AG20443 (cell line): ENCODE results near the gene CCDC183.
"Not testable (repeated sequence)": the region's sequence is repeated elsewhere in the genome, so short reads cannot be mapped to it uniquely, and the experiment has no call there.

Experiments
- DNase-seq: peaks from one replicate; pipeline ENCODE4 v3.0.0; 2012; ENCODE audit warnings: low spot score, mixed read lengths

The CCDC183 gene

DNA sequence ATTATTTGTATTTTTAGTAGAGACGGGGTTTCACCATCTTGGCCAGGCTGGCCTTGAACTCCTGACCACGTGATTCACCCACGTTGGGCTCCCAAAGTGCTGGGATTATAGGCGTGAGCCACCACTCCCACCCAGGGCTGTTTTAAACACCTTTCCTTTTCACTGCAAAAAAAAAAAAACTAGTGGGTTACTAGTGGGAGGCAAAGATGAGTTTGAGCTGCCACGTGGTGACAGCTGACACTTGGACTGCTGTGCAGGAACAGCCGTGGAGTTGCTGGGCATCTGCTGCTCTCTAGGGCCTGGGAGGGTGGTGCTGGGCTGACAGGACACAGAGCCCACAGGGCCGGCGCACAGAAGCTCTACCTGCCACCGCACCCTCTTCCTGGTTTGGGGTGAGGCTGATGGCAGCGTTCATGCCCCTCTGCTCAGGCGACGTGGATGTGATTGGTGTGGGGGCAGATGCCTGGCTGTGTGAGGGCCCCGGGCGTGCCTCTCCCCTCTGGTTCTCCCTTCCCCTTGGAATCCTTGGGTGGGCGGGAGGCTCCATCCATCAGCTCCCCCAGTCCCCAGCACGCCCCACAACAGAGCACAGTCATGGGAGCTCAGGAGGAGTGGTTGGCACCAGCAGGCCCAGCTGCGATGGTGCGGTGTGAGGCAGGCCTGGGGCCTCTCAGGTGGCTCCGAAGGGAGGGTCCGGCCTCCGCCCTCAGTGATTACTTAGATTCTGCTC lies 28.5 kb downstream of the CCDC183 start:
- DNase-seq: no peak

GRCh38 chr9:136825295-136826187 lies 29.4 kb downstream of the CCDC183 start:
- no peak for DNase-seq

- no peak for DNase-seq
Observed at GRCh38 chr9:136826188-136826541, 30.0 kb downstream of the CCDC183 start.

GRCh38 chr9:136826703-136827582 lies 30.8 kb downstream of the CCDC183 start:
- DNase-seq: no peak

GRCh38 chr9:136827794-136828473 lies 31.8 kb downstream of the CCDC183 start:
- no peak for DNase-seq

- DNase-seq: no peak
Observed at GRCh38 chr9:136828474-136829140, 32.5 kb downstream of the CCDC183 start.

DNA sequence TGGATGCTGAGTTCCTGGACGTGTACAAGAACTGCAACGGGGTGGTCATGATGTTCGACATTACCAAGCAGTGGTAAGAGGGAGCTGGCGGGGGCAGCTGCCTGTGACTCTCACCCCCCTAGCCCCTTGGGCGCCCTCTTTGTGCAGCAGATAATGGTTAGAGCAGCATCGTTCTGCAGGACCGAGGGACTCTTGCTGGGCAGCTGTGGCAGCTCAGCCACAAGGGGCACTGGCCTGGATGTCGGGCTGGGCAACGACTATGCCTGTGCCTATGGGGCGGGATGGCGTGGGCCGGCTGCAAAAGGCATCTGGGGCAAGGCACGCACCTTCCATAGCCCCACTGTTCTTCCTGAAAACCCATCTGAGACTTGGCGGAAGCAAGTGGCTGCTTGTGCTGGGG lies 33.3 kb downstream of the CCDC183 start:
- DNase-seq: no peak

GRCh38 chr9:136829981-136830885 lies 34.1 kb downstream of the CCDC183 start:
- DNase-seq: no peak

DNA sequence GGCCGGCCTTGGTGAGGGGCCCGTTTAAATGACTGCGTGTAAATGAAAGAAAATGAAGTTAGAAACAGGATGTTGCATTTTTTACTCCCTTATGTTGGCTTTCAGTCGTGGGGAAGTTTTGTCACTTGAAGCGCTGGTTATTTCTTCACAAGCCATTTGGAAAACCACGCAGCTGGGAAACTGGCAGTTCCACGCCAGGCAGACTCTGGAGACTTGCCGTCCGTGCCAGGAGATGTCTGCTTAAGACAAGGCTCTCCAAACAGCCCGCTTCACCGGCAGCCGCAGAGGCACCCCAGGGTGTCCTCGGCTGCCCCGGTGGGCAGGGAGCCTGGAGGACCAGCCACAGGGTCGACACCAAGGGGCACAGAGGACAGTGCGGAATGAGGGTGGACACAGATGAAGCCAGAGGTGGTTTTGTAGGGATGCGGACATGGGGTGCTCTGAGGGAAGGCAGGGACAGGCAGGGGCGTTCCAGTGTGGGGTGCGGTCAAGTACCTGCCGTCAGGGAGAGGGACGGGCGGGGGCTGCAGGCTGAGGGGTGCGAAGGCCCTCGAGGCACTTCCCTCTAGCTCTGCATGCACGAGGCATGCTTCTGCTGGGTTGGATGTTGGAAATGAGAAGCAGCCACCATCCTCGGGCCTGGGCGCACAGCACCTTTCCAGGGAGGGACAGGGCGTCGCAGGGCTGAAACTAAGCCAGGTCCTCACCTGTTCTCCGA lies 35.0 kb downstream of the CCDC183 start:
- DNase-seq: no peak

DNA sequence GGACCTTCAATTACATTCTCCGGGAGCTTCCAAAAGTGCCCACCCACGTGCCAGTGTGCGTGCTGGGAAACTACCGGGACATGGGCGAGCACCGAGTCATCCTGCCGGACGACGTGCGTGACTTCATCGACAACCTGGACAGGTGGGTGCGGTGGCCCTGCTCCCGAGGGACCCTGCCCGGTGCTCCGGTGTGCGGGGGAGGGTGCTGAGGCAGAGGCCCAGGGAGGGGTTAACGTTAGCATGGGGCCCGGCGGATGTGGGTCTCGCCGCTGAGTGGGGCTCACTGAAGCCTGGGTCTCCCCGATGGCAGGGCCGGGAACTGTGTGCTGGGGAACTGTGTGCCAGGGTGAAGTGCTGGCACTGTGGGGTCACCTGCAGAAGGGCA lies 35.6 kb downstream of the CCDC183 start:
- DNase-seq: no peak

DNA sequence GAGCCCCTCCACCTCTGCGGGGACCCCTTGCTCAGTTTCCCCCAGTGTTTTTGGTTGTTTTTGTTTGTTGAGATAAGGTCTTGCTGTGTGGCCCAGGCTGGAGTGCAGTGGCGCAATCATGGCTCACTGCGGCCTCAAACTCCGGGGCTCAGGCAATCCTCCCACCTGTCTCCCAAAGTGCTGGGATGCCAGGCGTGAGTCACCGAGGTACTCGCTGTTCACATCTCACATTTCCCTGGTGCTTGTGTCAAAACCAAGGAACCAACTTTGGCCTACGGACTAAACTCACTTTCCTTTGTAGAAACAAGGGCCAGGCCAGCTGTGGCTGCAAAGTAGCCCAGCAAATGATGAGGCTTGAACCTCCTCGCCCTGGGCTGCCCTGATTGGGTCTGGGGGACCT lies 36.4 kb downstream of the CCDC183 start:
- no peak for DNase-seq

DNA sequence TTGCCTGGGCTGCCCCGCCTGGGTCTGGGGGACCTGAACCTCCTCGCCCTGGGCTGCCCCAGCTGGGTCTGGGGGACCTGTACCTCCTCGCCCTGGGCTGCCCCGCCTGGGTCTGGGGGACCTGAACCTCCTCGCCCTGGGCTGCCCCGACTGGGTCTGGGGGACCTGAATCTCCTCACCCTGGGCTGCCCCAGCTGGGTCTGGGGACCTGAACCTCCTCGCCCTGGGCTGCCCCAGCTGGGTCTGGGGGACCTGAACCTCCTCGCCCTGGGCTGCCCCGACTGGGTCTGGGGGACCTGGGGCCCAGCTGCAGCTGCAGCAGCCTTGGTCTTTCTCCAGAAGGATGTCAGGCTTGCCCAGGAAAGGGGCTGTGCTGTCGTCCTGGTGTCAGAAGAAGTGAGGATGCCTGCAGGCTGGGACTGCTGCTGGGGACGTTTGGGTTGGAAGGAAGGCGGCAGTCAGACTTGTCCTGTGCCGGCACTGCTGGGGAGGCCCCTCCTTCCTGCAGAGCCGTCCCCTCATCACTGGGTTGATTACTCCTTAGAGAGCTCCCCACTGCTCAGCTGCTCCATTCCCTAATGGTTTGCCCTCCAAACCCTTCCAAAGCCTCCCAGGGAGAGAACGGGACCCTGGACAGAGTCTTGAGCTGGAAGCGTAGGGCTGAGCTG lies 37.4 kb downstream of the CCDC183 start:
- not testable (repeated sequence) for DNase-seq

GRCh38 chr9:136835162-136835931 lies 39.2 kb downstream of the CCDC183 start:
- DNase-seq: no peak

GRCh38 chr9:136835932-136836904 lies 40.1 kb downstream of the CCDC183 start:
- no peak for DNase-seq

- no peak for DNase-seq
Observed at GRCh38 chr9:136837146-136837855, 41.2 kb downstream of the CCDC183 start.

DNA sequence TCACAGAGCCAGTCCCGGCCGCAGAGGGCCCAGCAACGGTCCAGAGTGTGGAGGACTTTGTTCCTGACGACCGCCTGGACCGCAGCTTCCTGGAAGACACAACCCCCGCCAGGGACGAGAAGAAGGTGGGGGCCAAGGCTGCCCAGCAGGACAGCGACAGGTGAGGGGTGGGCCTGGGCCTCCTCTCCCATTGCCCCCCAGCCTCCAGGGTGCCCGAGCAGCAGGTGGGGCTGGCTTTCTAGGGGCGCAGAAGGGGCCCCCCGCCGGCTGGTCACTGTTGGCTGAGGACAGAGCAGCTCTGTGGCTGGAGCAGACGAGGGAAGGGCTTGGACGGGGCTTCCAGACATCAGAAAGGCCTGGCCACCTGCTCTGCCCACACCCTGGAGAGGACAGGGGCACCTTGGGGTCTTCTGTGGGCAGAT lies 41.7 kb downstream of the CCDC183 start:
- not testable (repeated sequence) for DNase-seq
